HepG2 (cell line): ENCODE measurements around the gene SIK3. TPM values are rescaled to one million over a fixed set of nuclear protein-coding genes. Genes with fewer than 3 reads are reported as not detected.

Experiments used
- HOXD1 ChIP-seq: sonication (generic); formaldehyde crosslinking; IDR thresholded peaks from 2 replicates; pipeline ENCODE4 v1.5.0; 2020; ENCODE audit warnings: missing genetic modification reagents
- IKZF5 ChIP-seq: IDR thresholded peaks from 2 replicates; pipeline ENCODE4 v1.6.1; 2018; ENCODE audit warnings: missing genetic modification reagents, mild to moderate bottlenecking, missing compliant biosample characterization
- POLR2A ChIP-seq, 2 experiments: IDR thresholded peaks; 2 replicates each; pipeline ENCODE4 v1.6.1; 2011; ENCODE audit warnings: low read depth in 2 of 2, low read length in 2 of 2, mild to moderate bottlenecking in 1 of 2, moderate library complexity in 1 of 2; ENCODE audit not compliant: insufficient read depth in 1 of 2
- PRDM4 ChIP-seq: sonication (generic); formaldehyde crosslinking; IDR thresholded peaks from 2 replicates; pipeline ENCODE4 v1.9.0; 2021; ENCODE audit warnings: missing genetic modification reagents, borderline replicate concordance
- RARA ChIP-seq: IDR thresholded peaks from 2 replicates; pipeline ENCODE4 v1.6.1; 2016; ENCODE audit warnings: missing genetic modification reagents, missing compliant biosample characterization
- SCMH1 ChIP-seq: sonication (generic); formaldehyde crosslinking; IDR thresholded peaks from 2 replicates; pipeline ENCODE4 v1.9.0; 2021; ENCODE audit warnings: missing genetic modification reagents, mild to moderate bottlenecking, borderline replicate concordance
- SOX6 ChIP-seq, 2 experiments: fragments of 450-650 bp in 1 of 2; sonication (generic) in 1 of 2; formaldehyde crosslinking in 1 of 2; IDR thresholded peaks; 2 replicates each; pipeline versions ENCODE4 v1.4.0 to v1.6.1; 2017 to 2020; ENCODE audit warnings: antibody characterized with exemption in 1 of 2, mild to moderate bottlenecking in 1 of 2, missing genetic modification reagents in 1 of 2
- SP1 ChIP-seq, 2 experiments: fragments of 450-650 bp in 1 of 2; sonication (generic) in 1 of 2; formaldehyde crosslinking in 1 of 2; IDR thresholded peaks; 2 replicates each; pipeline versions ENCODE4 v1.4.0 to v1.6.1; 2016 to 2020; ENCODE audit warnings: missing genetic modification reagents in 1 of 2
- TFDP1 ChIP-seq: IDR thresholded peaks from 2 replicates; pipeline ENCODE4 v1.6.1; 2016; ENCODE audit warnings: missing compliant biosample characterization, missing genetic modification reagents, borderline replicate concordance
- THAP7 ChIP-seq: sonication (generic); formaldehyde crosslinking; IDR thresholded peaks from 2 replicates; pipeline ENCODE4 v1.8.1; 2023; ENCODE audit warnings: mild to moderate bottlenecking, missing genetic modification reagents
- THYN1 ChIP-seq: sonication (generic); formaldehyde crosslinking; IDR thresholded peaks from 2 replicates; pipeline ENCODE4 v1.8.1; 2023; ENCODE audit warnings: low read depth, mild to moderate bottlenecking, moderate library complexity, missing genetic modification reagents, borderline replicate concordance
- ZBTB46 ChIP-seq: sonication (generic); formaldehyde crosslinking; IDR thresholded peaks from 2 replicates; pipeline ENCODE4 v1.4.0; 2020; ENCODE audit warnings: mild to moderate bottlenecking, missing genetic modification reagents, borderline replicate concordance
- ZNF280B ChIP-seq: sonication (generic); formaldehyde crosslinking; IDR thresholded peaks from 2 replicates; pipeline ENCODE4 v1.5.0; 2020; ENCODE audit warnings: missing genetic modification reagents, mild to moderate bottlenecking, borderline replicate concordance
- ZNF337 ChIP-seq: sonication (generic); formaldehyde crosslinking; IDR thresholded peaks from 2 replicates; pipeline ENCODE4 v1.5.1; 2020; ENCODE audit warnings: missing genetic modification reagents, low read depth, mild to moderate bottlenecking, borderline replicate concordance
- ZNF576 ChIP-seq: sonication (generic); formaldehyde crosslinking; IDR thresholded peaks from 2 replicates; pipeline ENCODE4 v1.4.0; 2020; ENCODE audit warnings: mild to moderate bottlenecking, missing genetic modification reagents
- ZNF737 ChIP-seq: sonication (generic); formaldehyde crosslinking; IDR thresholded peaks from 2 replicates; pipeline ENCODE4 v1.5.0; 2020; ENCODE audit warnings: missing genetic modification reagents, mild to moderate bottlenecking, borderline replicate concordance
- ZSCAN20 ChIP-seq: sonication (generic); formaldehyde crosslinking; IDR thresholded peaks from 2 replicates; pipeline ENCODE4 v1.4.0; 2020; ENCODE audit warnings: missing genetic modification reagents, mild to moderate bottlenecking, borderline replicate concordance
- ZSCAN9 ChIP-seq: IDR thresholded peaks from 2 replicates; pipeline ENCODE4 v1.6.1; 2016; ENCODE audit warnings: borderline replicate concordance
- polyA plus RNA-seq, 8 experiments: library from polyadenylated mRNA; depleted of rRNA in 3 of 8; stranded (reverse) in 7 of 8; unstranded in 1 of 8; fragments of >200 nt; fragmentation: Illumina TruSeq in 4 of 8; extraction: Trizol in 4 of 8; gene quantifications; 2 replicates each; pipeline versions ENCODE4 v1.2.1 to v1.2.3, GENCODE V29; 2011 to 2016; ENCODE audit warnings: low read depth in 4 of 8, missing spikeins in 1 of 8, mixed read lengths in 1 of 8; ENCODE audit not compliant: insufficient read depth in 1 of 8
- total RNA-seq, 5 experiments: library from RNA; depleted of rRNA; stranded (reverse); fragments of >200 nt; fragmentation: Illumina TruSeq; extraction: Trizol; gene quantifications; 2 replicates each; pipeline ENCODE4 v1.2.3, GENCODE V29; 2016; ENCODE audit warnings: low read depth in 1 of 5

Gene SIK3
- total and polyA plus RNA-seq, 2 of the 13 experiments (the other 11 are each of a cell fraction or from before 2014, with no cell fraction given) = 5.7 to 9.8 TPM

- no peak for TF ChIP-seq ZNF280B (CRISPR knock-in tag)
- no peak for TF ChIP-seq SCMH1 (CRISPR knock-in tag)
- TF ChIP-seq ZBTB46 = no peak
- no peak for TF ChIP-seq ZNF576
- TF ChIP-seq HOXD1 (CRISPR knock-in tag) = no peak
- TF ChIP-seq ZNF737 (CRISPR knock-in tag) = no peak
- TF ChIP-seq RARA = peak; percentile 93
- no peak for TF ChIP-seq IKZF5 (CRISPR knock-in tag)
- no peak for TF ChIP-seq ZNF337
- TF ChIP-seq SOX6 (IDR thresholded peaks at IDR 0.05) = no peak
- peak; percentile 96 for TF ChIP-seq SOX6 (CRISPR knock-in tag; IDR thresholded peaks at IDR 0.05)
- TF ChIP-seq THYN1 = no peak
- TF ChIP-seq TFDP1 (CRISPR knock-in tag) = no peak
- TF ChIP-seq POLR2A (IDR thresholded peaks at IDR 0.05; ENCODE audit: insufficient read depth in 1 of 2, low read depth in 2 of 2, low read length in 2 of 2) = no peak
- TF ChIP-seq PRDM4 (CRISPR knock-in tag) = no peak
- peak; percentile 52; the same call in 1 of the 2 replicates for TF ChIP-seq ZSCAN9 (CRISPR knock-in tag)
- no peak for TF ChIP-seq THAP7 (CRISPR knock-in tag)
- TF ChIP-seq SP1 (IDR thresholded peaks at IDR 0.05) = no peak
- no peak for TF ChIP-seq SP1 (CRISPR knock-in tag; IDR thresholded peaks at IDR 0.05)
- no peak for TF ChIP-seq ZSCAN20 (CRISPR knock-in tag)
These were observed 25.4 kb downstream of the SIK3 start (continued) for GRCh38 chr11:117072517-117073461.
